ENCODE results near the gene RAD51D.

- TF ChIP-seq CTCF (IDR thresholded peaks at IDR 0.05; ENCODE audit: insufficient read depth, low read length), result no peak
- TF ChIP-seq POLR2AphosphoS5 (IDR thresholded peaks at IDR 0.05; ENCODE audit: low read depth), result no peak
- no peak for TF ChIP-seq GABPA (IDR thresholded peaks at IDR 0.05; ENCODE audit: low read depth)
- TF ChIP-seq REST (IDR thresholded peaks at IDR 0.05; ENCODE audit: insufficient replicate concordance, low read depth), result no peak
Observed at GRCh38 chr17:35097776-35098175, 21.9 kb downstream of the RAD51D start.
